Large intestine (tissue), 12 donors: ENCODE results near the gene C7orf25. TPM values are rescaled to one million over a fixed set of nuclear protein-coding genes. Genes with fewer than 3 reads are reported as not detected.

Source experiments
- DNase-seq, 2 donors: peaks; one replicate each; pipeline versions ENCODE4 v3.0.0 to v3.0.0-alpha.2; 2013
- H3K27ac ChIP-seq: one replicate; pipeline ENCODE4 v1.5.1; 2013; ENCODE audit warnings: low read length
- H3K27me3 ChIP-seq: 2 replicates; pipeline ENCODE4 v1.6.1; 2013; ENCODE audit warnings: low read length; ENCODE audit not compliant: control insufficient read depth, insufficient read depth
- H3K36me3 ChIP-seq: 2 replicates; pipeline ENCODE4 v1.6.1; 2013; ENCODE audit warnings: low read length; ENCODE audit not compliant: control insufficient read depth, insufficient read depth
- H3K4me1 ChIP-seq: one replicate; pipeline ENCODE4 v1.6.1; 2013; ENCODE audit warnings: low read length; ENCODE audit not compliant: control insufficient read depth, insufficient read depth
- H3K4me3 ChIP-seq: one replicate; pipeline ENCODE4 v1.5.1; 2013; ENCODE audit warnings: low read length
- H3K9me3 ChIP-seq: one replicate; pipeline ENCODE4 v1.6.1; 2013; ENCODE audit warnings: mild to moderate bottlenecking, low read depth, low read length, moderate library complexity; ENCODE audit not compliant: control insufficient read depth
- WGBS: methylation state at CpG from one replicate; pipeline ENCODE4 v1.1.5; 2013; ENCODE audit warnings: low lambda C conversion rate; ENCODE audit not compliant: insufficient coverage; 5-methylcytosine and 5-hydroxymethylcytosine counted together
- long read RNA-seq, 11 donors: transcript quantifications; one replicate each; lab custom pipeline, GENCODE V29; 2026
- polyA plus RNA-seq: library from polyadenylated mRNA; unstranded; fragments of 120-200 nt; gene quantifications from one replicate; pipeline ENCODE4 v1.2.1, GENCODE V29; 2013

C7orf25 gene
- polyA plus RNA-seq = 3.2 TPM
- long read RNA-seq, donor 1, partial matches to known transcripts = 0 of 1 reads
- long read RNA-seq, donor 1, other reads (novel, unspliced or antisense) = 0 of 1 reads
- long read RNA-seq, donor 2, transcript C7orf25-201 (2 exons, 2,451 nt) = major isoform, 6 of 6 reads
- long read RNA-seq, donor 2, partial matches to known transcripts = 0 of 6 reads
- long read RNA-seq, donor 2, other reads (novel, unspliced or antisense) = 0 of 6 reads
- long read RNA-seq, donor 3, transcript C7orf25-201 (2 exons, 2,451 nt) = major isoform, 15 of 16 reads
- long read RNA-seq, donor 3, partial matches to known transcripts = 0 of 16 reads
- long read RNA-seq, donor 3, other reads (novel, unspliced or antisense) = 0 of 16 reads
- long read RNA-seq, donor 4, partial matches to known transcripts = 0 of 1 reads
- long read RNA-seq, donor 4, other reads (novel, unspliced or antisense) = 0 of 1 reads
- long read RNA-seq, donor 5 = 0 reads
- long read RNA-seq, donor 6, partial matches to known transcripts = 0 of 4 reads
- long read RNA-seq, donor 6, other reads (novel, unspliced or antisense) = 0 of 4 reads
- long read RNA-seq, donor 7, partial matches to known transcripts = 0 of 4 reads
- long read RNA-seq, donor 7, other reads (novel, unspliced or antisense) = 0 of 4 reads
- long read RNA-seq, donor 8, transcript C7orf25-201 (2 exons, 2,451 nt) = major isoform, 5 of 6 reads
- long read RNA-seq, donor 8, partial matches to known transcripts = 0 of 6 reads
- long read RNA-seq, donor 8, other reads (novel, unspliced or antisense) = 0 of 6 reads
- long read RNA-seq, donor 9, partial matches to known transcripts = 0 of 3 reads
- long read RNA-seq, donor 9, other reads (novel, unspliced or antisense) = 0 of 3 reads
- long read RNA-seq, donor 10, transcript C7orf25-201 (2 exons, 2,451 nt) = major isoform, 6 of 7 reads
- long read RNA-seq, donor 10, partial matches to known transcripts = 0 of 7 reads
- long read RNA-seq, donor 10, other reads (novel, unspliced or antisense) = 0 of 7 reads
- long read RNA-seq, donor 11, partial matches to known transcripts = 0 of 5 reads
- long read RNA-seq, donor 11, other reads (novel, unspliced or antisense) = 0 of 5 reads

DNA sequence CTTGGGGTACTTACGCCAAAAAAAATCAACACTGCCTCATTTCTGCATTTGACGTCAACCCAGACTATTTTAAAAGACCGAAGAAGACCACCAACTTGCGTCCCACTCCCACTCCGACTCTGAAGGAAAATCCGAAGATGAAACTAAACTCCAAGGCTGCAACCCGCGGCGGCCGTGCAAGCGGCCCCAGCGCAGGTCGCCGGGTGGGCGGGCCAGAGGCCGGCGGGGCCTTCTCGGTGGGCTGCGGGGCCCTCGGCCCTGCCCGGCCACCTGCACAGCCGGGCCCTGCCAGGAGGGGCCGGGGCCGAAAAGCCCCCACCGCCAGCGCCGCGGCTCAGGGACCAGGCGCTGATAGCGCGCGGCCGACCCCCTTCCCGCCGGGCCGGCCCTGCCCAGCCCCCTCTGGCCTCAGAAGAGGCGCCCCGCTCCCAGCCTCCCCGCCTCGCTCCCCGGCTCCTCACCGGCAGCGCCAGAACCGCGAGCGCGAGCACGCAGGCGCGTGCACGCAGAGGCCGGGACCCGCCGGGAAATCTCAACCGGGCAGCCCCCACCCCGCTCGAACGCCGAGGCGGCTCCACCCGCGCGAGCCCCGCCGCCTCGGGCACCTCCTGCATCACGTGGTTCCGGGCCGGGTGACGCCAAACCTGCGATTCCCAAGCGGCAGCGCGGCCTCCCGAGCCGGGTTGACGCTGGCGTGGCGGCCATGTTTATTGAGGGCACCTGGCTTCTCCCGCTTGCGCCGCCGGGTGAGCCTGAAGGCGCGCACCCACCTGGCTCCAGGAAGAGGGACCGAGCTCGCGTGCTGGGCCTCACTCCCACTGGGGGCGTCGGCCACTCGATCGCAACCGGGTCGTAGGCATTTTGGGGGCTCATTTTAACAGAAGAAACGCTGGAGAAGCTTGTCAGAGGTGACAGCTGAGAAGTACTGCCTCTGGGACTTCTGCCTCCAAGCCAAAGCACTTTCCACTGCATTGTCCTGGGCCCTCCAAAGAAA lies at the start of gene C7orf25:
Gene C7orf25, minus strand, starts transcription at position 617 of the 994 bp plus-strand sequence. CDS start 1,170 bp downstream, outside the sequence.
- peak; percentile 95 to 98 for DNase-seq
- Histone ChIP-seq H3K27ac (peak within 1 kb of the TSS; percentile 56), H3K4me1 (peaks cover 17% of the 10 kb centered on the region), H3K36me3 (peaks cover 11% of the 10 kb centered on the region), H3K27me3 (no peaks in the 10 kb centered on the region), H3K9me3 (no peaks in the 10 kb centered on the region), H3K4me3 (peak within 1 kb of the TSS; percentile 50)
- no CpG with 5 or more reads among the region's 95 CpGs for WGBS

DNA sequence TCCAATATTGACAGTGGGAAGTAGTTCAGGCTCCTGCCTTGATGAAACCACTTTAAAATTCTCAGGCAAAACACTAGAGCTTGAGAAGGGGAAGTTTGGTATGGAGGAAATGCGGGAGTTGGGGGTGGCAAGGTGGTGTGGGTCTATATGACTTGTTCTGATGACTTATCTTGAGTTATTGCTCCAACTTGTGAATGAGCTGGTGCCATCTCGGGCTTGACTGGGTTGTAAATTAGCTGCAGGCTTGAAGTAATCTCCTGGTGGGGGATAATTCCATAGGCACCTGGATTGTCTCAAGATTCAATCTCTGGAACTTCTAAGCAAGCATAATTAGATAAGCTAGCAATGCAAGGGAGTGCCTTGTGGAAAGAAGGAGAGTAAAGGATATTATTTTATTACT lies 49.3 kb upstream of the C7orf25 start:
- Histone ChIP-seq H3K27ac (no peak overlapping the region), H3K4me3 (no peak overlapping the region), H3K9me3 (no peaks in the 10 kb centered on the region), H3K27me3 (no peaks in the 10 kb centered on the region), H3K36me3 (no peaks in the 10 kb centered on the region), H3K4me1 (no peaks in the 10 kb centered on the region)
- no peak for DNase-seq
- no CpG with 5 or more reads among the region's 2 CpGs for WGBS

DNA sequence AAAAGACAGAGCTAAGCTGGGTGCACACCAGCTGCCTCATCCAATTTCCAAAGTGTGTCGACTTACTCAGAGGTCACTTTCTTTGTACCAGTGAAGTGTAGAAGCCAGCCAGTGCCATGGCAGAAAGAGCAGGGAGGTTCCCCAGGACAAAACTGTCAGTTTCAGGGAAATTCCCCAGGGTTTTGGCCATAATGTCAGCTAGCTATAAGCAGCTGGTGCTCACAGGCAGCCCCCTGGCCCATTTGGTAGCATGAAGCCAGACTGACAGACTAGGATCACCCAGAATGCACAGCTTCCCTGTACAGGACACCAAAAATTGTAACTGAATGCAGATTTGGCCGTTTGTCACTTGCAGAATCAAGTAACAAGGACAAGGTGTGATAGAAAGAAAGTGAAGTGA lies 48.9 kb upstream of the C7orf25 start:
- Histone ChIP-seq H3K27ac (no peak overlapping the region), H3K4me3 (no peak overlapping the region), H3K36me3 (no peaks in the 10 kb centered on the region), H3K27me3 (no peaks in the 10 kb centered on the region), H3K9me3 (no peaks in the 10 kb centered on the region), H3K4me1 (no peaks in the 10 kb centered on the region)
- WGBS = 100% methylated on average over 2 of the region's 2 CpGs
- no peak for DNase-seq

DNA sequence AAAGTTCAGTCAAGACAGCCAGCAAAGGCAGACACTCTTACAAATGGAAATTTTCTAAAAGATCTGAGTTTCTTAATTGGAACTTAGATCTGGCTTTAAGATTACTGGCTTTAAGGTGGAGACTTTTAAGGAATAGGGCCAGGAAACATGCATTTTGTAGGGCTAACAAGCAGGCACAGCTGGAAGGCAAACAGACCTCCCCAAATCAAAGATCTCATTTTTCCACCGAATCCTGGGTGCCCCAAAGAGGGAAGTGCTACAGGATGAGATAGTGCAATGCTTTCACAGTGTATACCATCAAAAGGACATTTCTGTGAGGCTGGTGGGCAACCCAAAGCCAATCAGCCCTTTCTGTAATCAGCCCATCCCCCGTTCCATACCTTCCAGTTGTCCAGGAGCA lies 47.7 kb upstream of the C7orf25 start:
- no CpG with 5 or more reads among the region's 2 CpGs for WGBS
- no peak for DNase-seq
- Histone ChIP-seq H3K4me1 (no peaks in the 10 kb centered on the region), H3K27ac (no peak overlapping the region), H3K36me3 (no peaks in the 10 kb centered on the region), H3K4me3 (no peak overlapping the region), H3K27me3 (no peaks in the 10 kb centered on the region), H3K9me3 (no peaks in the 10 kb centered on the region)

DNA sequence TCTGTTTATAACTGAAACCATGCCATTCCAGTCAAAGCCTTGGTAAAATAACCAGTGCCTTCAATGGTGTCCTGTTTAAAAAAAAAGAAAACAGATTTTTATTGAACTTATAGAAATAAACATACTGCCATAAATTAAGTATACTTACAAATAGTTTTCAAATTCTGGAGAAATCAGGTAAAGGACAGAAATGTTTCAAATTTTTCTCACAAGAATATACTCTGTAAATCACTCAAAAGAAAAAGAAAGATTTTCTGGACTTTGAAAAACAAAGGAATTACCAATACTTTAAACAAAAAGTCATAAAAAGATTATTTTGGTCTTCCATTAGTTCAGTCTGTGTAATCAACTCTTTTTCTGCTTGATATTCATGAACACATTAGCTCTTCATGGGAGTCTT lies 44.2 kb upstream of the C7orf25 start:
- Histone ChIP-seq H3K4me1 (no peaks in the 10 kb centered on the region), H3K27me3 (no peaks in the 10 kb centered on the region), H3K27ac (no peak overlapping the region), H3K36me3 (no peaks in the 10 kb centered on the region), H3K4me3 (no peak overlapping the region), H3K9me3 (no peaks in the 10 kb centered on the region)
- no peak for DNase-seq

DNA sequence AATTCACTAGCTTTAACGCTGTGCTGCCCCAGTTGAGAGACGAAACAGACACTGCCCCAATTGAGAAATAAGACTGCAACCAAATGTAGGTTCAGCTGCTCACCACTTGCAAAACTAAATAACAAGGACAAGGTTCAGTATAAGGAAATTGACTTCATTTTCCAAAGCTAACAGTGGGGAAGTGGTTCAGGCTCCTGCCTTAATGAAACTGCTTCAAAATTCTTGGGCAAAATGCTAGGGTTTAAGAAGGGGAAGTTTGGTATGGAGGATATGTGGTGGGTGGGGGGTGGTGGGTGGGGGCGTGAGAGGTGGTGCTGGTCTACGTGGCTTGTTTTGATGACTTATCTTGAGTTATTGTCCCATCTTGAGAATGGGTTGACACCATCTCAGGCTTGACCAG lies 42.1 kb upstream of the C7orf25 start:
- no peak for DNase-seq
- Histone ChIP-seq H3K36me3 (no peaks in the 10 kb centered on the region), H3K9me3 (no peaks in the 10 kb centered on the region), H3K4me3 (no peak overlapping the region), H3K27me3 (no peaks in the 10 kb centered on the region), H3K27ac (no peak overlapping the region), H3K4me1 (no peaks in the 10 kb centered on the region)
- WGBS = no CpG with 5 or more reads among the region's 4 CpGs

DNA sequence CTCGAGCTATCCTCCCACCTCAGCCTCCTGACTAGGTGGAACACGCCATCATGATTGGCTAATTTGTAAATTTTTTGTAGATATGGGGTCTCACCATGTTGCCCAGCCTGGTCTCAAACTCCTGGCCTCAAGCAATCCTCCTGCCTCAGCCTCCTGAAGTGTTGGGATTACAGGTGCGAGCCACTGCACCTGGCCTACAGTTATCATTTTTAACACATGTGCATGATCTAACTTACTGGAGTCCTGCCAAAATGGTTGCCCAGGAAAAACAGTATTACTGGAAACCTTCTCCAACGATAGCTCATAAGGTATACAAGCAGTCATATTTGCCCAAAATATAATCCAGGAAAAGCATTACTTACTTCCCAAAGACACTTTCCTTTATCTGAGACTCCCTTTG lies 40.5 kb upstream of the C7orf25 start:
- no peaks in the 10 kb centered on the region for H3K27me3 ChIP-seq
- no peaks in the 10 kb centered on the region for H3K9me3 ChIP-seq
- DNase-seq = no peak
- H3K36me3 ChIP-seq = no peaks in the 10 kb centered on the region
- H3K27ac ChIP-seq = no peak overlapping the region
- no peak overlapping the region for H3K4me3 ChIP-seq
- no CpG with 5 or more reads among the region's 4 CpGs for WGBS
- no peaks in the 10 kb centered on the region for H3K4me1 ChIP-seq

DNA sequence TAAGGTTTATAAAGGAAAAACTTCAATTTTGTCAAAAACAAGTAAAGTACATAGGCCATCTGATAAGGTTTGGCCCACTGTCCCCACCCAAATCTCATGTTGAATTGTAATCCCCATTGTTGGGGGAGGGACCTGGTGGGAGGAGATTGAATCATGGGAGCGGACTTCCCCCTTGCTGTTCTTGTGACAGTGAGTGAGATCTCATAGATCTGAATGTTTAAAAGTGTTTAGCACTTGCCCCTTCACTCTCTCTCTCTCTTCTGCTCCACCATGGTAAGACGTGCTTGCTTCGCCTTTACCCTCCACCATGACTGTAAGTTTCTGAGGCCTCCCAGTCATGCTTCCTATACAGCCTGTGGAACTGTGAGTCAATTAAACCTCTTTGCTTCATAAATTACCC lies 38.5 kb upstream of the C7orf25 start:
- no peak for DNase-seq
- Histone ChIP-seq H3K27ac (no peak overlapping the region), H3K4me3 (no peak overlapping the region), H3K36me3 (no peaks in the 10 kb centered on the region), H3K27me3 (no peaks in the 10 kb centered on the region), H3K4me1 (no peaks in the 10 kb centered on the region), H3K9me3 (no peaks in the 10 kb centered on the region)
- 0% methylated on average over 1 of the region's 3 CpGs for WGBS

DNA sequence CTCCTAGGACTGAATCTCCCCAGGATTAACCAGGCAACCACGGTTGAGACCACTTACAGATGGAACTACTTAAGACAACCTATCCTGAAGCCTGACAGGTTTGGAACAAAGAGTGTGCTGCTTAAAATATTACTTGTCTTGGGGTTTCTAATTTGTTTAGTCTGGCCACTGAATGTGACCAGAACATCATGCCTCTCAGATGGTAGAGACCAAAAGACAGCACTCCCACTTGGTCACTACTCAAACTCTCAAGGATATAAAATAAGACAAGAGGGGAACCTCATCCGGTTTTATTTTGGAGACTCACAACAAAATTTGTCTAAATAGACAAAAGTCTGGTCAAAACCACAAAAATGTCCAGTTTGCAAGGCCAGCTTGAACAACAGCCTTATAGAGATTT lies 35.7 kb upstream of the C7orf25 start:
- Histone ChIP-seq H3K27me3 (no peaks in the 10 kb centered on the region), H3K9me3 (no peaks in the 10 kb centered on the region), H3K4me1 (no peaks in the 10 kb centered on the region), H3K4me3 (no peak overlapping the region), H3K36me3 (no peaks in the 10 kb centered on the region), H3K27ac (no peak overlapping the region)
- WGBS = no CpG with 5 or more reads among the region's 2 CpGs
- no peak for DNase-seq

DNA sequence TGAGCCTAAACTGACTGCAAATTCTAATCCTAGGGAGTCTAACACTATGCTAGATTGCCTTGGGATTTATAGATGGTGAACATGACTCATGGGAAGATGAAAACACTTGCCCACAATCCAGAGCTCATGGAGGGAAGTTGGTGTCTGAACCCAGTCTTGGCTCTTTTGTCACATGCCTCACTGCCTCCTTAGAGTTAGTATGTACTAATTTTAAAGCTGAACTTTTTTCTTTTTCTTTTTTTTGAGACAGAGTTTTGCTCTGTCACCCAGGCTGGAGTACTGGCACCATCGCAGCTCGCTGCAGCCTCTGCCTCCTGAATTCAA lies 34.7 kb upstream of the C7orf25 start:
- Histone ChIP-seq H3K4me1 (no peaks in the 10 kb centered on the region), H3K27me3 (no peaks in the 10 kb centered on the region), H3K4me3 (no peak overlapping the region), H3K36me3 (no peaks in the 10 kb centered on the region), H3K27ac (no peak overlapping the region), H3K9me3 (no peaks in the 10 kb centered on the region)
- no peak for DNase-seq
- no CpG with 5 or more reads among the region's 2 CpGs for WGBS
